ENCODE results near the gene CALB2. TPM values are rescaled to one million over a fixed set of nuclear protein-coding genes. Genes with fewer than 3 reads are reported as not detected.
A peak's percentile ranks its signal among the peaks of the same experiment; 100 is the strongest.
"Not testable (repeated sequence)": the region's sequence is repeated elsewhere in the genome, so short reads cannot be mapped to it uniquely, and the experiment has no call there.

The CALB2 gene
- total RNA-seq = 1.0 TPM

- H3K27me3 ChIP-seq (ENCODE audit: control insufficient read depth in 3 of 3, insufficient read depth in 3 of 3, low read length in 3 of 3) = peaks cover 16 to 31% (median 30%) of the 10 kb centered on the region in 3 donors
- H3K27ac ChIP-seq (ENCODE audit: low read depth, low read length) = no peak within 1 kb of the TSS
- H3K4me3 ChIP-seq (ENCODE audit: low read length in 3 of 3) = peak within 1 kb of the TSS in 2 of 3 donors; percentile 36 to 54
- no peaks in the 10 kb centered on the region for H3K36me3 ChIP-seq (ENCODE audit: control insufficient read depth in 3 of 3, insufficient read depth in 3 of 3, low read length in 3 of 3)
- no peaks in the 10 kb centered on the region for H3K9me3 ChIP-seq (ENCODE audit: control insufficient read depth in 3 of 3, low read length in 3 of 3)
- peak within 1 kb of the TSS in 1 of 3 donors; percentile 25 for H3K9ac ChIP-seq (ENCODE audit: low read depth in 1 of 3, low read length in 3 of 3)
- H3K4me1 ChIP-seq (ENCODE audit: control insufficient read depth in 3 of 3, insufficient read depth in 3 of 3, low read length in 3 of 3) = peaks cover 5 to 11% (median 9%) of the 10 kb centered on the region in 3 donors
These were observed at the start of gene CALB2 for GRCh38 chr16:71358464-71358998. TSS of gene CALB2 (plus strand) at chr16:71358723. CDS start at chr16:71358793, 70 bp downstream.

GRCh38 chr16:71311553-71312158, 46.9 kb upstream of the CALB2 start:
- Histone ChIP-seq H3K9me3 (ENCODE audit: control insufficient read depth in 3 of 3, low read length in 3 of 3) (no peaks in the 10 kb centered on the region), H3K36me3 (ENCODE audit: control insufficient read depth in 3 of 3, insufficient read depth in 3 of 3, low read length in 3 of 3) (no peaks in the 10 kb centered on the region), H3K4me1 (ENCODE audit: control insufficient read depth in 3 of 3, insufficient read depth in 3 of 3, low read length in 3 of 3) (no peaks in the 10 kb centered on the region), H3K4me3 (ENCODE audit: low read length in 3 of 3) (no peak overlapping the region), H3K27me3 (ENCODE audit: control insufficient read depth in 3 of 3, insufficient read depth in 3 of 3, low read length in 3 of 3) (peaks cover 0 to 3% (median 2%) of the 10 kb centered on the region in 3 donors), H3K9ac (ENCODE audit: low read depth in 1 of 3, low read length in 3 of 3) (no peak overlapping the region), H3K27ac (ENCODE audit: low read depth, low read length) (no peak overlapping the region)

- not testable (repeated sequence) for H3K9ac ChIP-seq (ENCODE audit: low read depth in 1 of 3, low read length in 3 of 3); H3K27me3 ChIP-seq (ENCODE audit: control insufficient read depth in 3 of 3, insufficient read depth in 3 of 3, low read length in 3 of 3); H3K36me3 ChIP-seq (ENCODE audit: control insufficient read depth in 3 of 3, insufficient read depth in 3 of 3, low read length in 3 of 3); H3K4me3 ChIP-seq (ENCODE audit: low read length in 3 of 3); H3K9me3 ChIP-seq (ENCODE audit: control insufficient read depth in 3 of 3, low read length in 3 of 3); H3K27ac ChIP-seq (ENCODE audit: low read depth, low read length); H3K4me1 ChIP-seq (ENCODE audit: control insufficient read depth in 3 of 3, insufficient read depth in 3 of 3, low read length in 3 of 3)
These were observed 44.9 kb upstream of the CALB2 start for GRCh38 chr16:71313591-71313990.

GRCh38 chr16:71315269-71315668, 43.3 kb upstream of the CALB2 start:
- no peaks in the 10 kb centered on the region for H3K4me1 ChIP-seq (ENCODE audit: control insufficient read depth in 3 of 3, insufficient read depth in 3 of 3, low read length in 3 of 3)
- H3K9me3 ChIP-seq (ENCODE audit: control insufficient read depth in 3 of 3, low read length in 3 of 3) = no peaks in the 10 kb centered on the region
- no peak overlapping the region for H3K27ac ChIP-seq (ENCODE audit: low read depth, low read length)
- H3K9ac ChIP-seq (ENCODE audit: low read depth in 1 of 3, low read length in 3 of 3) = no peak overlapping the region
- no peak overlapping the region for H3K4me3 ChIP-seq (ENCODE audit: low read length in 3 of 3)
- H3K27me3 ChIP-seq (ENCODE audit: control insufficient read depth in 3 of 3, insufficient read depth in 3 of 3, low read length in 3 of 3) = peaks cover 0 to 3% (median 2%) of the 10 kb centered on the region in 3 donors
- no peaks in the 10 kb centered on the region for H3K36me3 ChIP-seq (ENCODE audit: control insufficient read depth in 3 of 3, insufficient read depth in 3 of 3, low read length in 3 of 3)

DNA sequence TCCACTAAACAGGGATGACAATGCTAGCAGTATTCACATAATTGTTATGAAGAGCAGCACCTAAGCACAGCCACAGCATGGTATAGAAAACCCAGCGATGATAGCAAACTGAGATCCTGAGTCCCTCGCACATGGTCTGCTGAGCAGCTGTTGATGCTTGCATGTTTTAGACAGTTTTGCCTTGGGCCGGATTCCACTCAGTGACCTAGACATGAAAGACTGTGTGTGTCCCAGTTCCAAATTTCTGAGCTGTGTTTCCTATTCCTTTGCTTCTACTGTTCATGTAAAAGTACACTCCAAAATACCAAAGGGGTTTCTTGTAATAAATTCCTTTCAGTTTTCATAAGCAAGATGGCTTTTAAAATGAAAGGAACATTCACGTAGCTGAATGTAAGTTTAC, 38.5 kb upstream of the CALB2 start:
- Histone ChIP-seq H3K4me3 (ENCODE audit: low read length in 3 of 3) (no peak overlapping the region), H3K9ac (ENCODE audit: low read depth in 1 of 3, low read length in 3 of 3) (no peak overlapping the region), H3K27me3 (ENCODE audit: control insufficient read depth in 3 of 3, insufficient read depth in 3 of 3, low read length in 3 of 3) (no peaks in the 10 kb centered on the region), H3K36me3 (ENCODE audit: control insufficient read depth in 3 of 3, insufficient read depth in 3 of 3, low read length in 3 of 3) (no peaks in the 10 kb centered on the region), H3K9me3 (ENCODE audit: control insufficient read depth in 3 of 3, low read length in 3 of 3) (no peaks in the 10 kb centered on the region), H3K4me1 (ENCODE audit: control insufficient read depth in 3 of 3, insufficient read depth in 3 of 3, low read length in 3 of 3) (no peaks in the 10 kb centered on the region), H3K27ac (ENCODE audit: low read depth, low read length) (no peak overlapping the region)

DNA sequence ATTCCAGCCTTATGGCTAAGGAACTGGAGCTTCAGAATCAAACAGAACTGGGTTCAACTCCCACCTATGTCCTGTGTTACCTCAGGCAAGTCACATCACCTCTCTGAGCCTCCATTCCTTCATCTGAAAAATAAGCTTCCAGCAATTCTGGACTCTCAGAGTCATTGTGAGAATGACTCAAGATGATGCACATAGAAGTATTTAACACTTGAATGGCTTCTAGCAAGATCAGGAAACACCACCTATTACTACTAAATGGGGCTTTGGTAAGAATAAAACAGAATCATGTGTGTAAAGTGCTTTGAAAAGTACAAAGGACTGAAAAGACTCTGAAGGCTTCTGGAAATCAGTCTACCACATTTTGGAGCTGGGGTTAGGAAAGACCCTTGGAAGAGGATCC, 30.8 kb upstream of the CALB2 start:
- no peaks in the 10 kb centered on the region for H3K36me3 ChIP-seq (ENCODE audit: control insufficient read depth in 3 of 3, insufficient read depth in 3 of 3, low read length in 3 of 3)
- no peak overlapping the region for H3K4me3 ChIP-seq (ENCODE audit: low read length in 3 of 3)
- H3K27me3 ChIP-seq (ENCODE audit: control insufficient read depth in 3 of 3, insufficient read depth in 3 of 3, low read length in 3 of 3) = no peaks in the 10 kb centered on the region
- no peak overlapping the region for H3K27ac ChIP-seq (ENCODE audit: low read depth, low read length)
- H3K9me3 ChIP-seq (ENCODE audit: control insufficient read depth in 3 of 3, low read length in 3 of 3) = no peaks in the 10 kb centered on the region
- H3K4me1 ChIP-seq (ENCODE audit: control insufficient read depth in 3 of 3, insufficient read depth in 3 of 3, low read length in 3 of 3) = no peaks in the 10 kb centered on the region
- H3K9ac ChIP-seq (ENCODE audit: low read depth in 1 of 3, low read length in 3 of 3) = no peak overlapping the region

- H3K36me3 ChIP-seq (ENCODE audit: control insufficient read depth in 3 of 3, insufficient read depth in 3 of 3, low read length in 3 of 3) = no peaks in the 10 kb centered on the region
These were observed 30.4 kb upstream of the CALB2 start for GRCh38 chr16:71328151-71328550.

GRCh38 chr16:71337631-71338030, 20.9 kb upstream of the CALB2 start:
- Histone ChIP-seq H3K4me1 (ENCODE audit: control insufficient read depth in 3 of 3, insufficient read depth in 3 of 3, low read length in 3 of 3) (no peaks in the 10 kb centered on the region), H3K4me3 (ENCODE audit: low read length in 3 of 3) (no peak overlapping the region), H3K36me3 (ENCODE audit: control insufficient read depth in 3 of 3, insufficient read depth in 3 of 3, low read length in 3 of 3) (no peaks in the 10 kb centered on the region), H3K9ac (ENCODE audit: low read depth in 1 of 3, low read length in 3 of 3) (no peak overlapping the region), H3K27me3 (ENCODE audit: control insufficient read depth in 3 of 3, insufficient read depth in 3 of 3, low read length in 3 of 3) (peaks cover 3 to 6% (median 4%) of the 10 kb centered on the region in 3 donors), H3K9me3 (ENCODE audit: control insufficient read depth in 3 of 3, low read length in 3 of 3) (no peaks in the 10 kb centered on the region), H3K27ac (ENCODE audit: low read depth, low read length) (no peak overlapping the region)

More at GRCh38 chr16:71328151-71328550, 30.4 kb upstream of the CALB2 start:
- Histone ChIP-seq H3K27me3 (ENCODE audit: control insufficient read depth in 3 of 3, insufficient read depth in 3 of 3, low read length in 3 of 3) (no peaks in the 10 kb centered on the region), H3K4me1 (ENCODE audit: control insufficient read depth in 3 of 3, insufficient read depth in 3 of 3, low read length in 3 of 3) (no peaks in the 10 kb centered on the region), H3K27ac (ENCODE audit: low read depth, low read length) (no peak overlapping the region), H3K9ac (ENCODE audit: low read depth in 1 of 3, low read length in 3 of 3) (no peak overlapping the region), H3K9me3 (ENCODE audit: control insufficient read depth in 3 of 3, low read length in 3 of 3) (no peaks in the 10 kb centered on the region), H3K4me3 (ENCODE audit: low read length in 3 of 3) (no peak overlapping the region)

DNA sequence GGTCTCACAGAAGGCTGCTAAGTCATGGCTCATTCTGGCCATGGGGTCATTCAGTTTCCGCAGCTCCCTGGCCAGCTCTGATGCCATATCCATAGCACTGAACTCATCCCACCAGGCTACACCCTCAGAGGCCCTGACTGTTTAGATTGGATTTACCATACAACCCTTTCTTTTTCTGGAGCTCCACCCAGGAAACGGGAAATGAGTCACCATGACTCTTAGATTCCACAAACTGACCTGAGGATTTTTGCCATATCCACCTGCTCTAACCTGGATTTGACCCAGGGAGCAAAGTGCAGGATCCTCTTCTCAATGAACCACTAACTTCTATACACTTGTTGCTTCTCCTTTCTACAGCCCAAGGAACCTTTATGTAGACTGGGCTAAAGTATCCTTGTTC, 20.3 kb upstream of the CALB2 start:
- Histone ChIP-seq H3K9ac (ENCODE audit: low read depth in 1 of 3, low read length in 3 of 3) (no peak overlapping the region), H3K4me3 (ENCODE audit: low read length in 3 of 3) (no peak overlapping the region), H3K36me3 (ENCODE audit: control insufficient read depth in 3 of 3, insufficient read depth in 3 of 3, low read length in 3 of 3) (no peaks in the 10 kb centered on the region), H3K4me1 (ENCODE audit: control insufficient read depth in 3 of 3, insufficient read depth in 3 of 3, low read length in 3 of 3) (no peaks in the 10 kb centered on the region), H3K9me3 (ENCODE audit: control insufficient read depth in 3 of 3, low read length in 3 of 3) (no peaks in the 10 kb centered on the region), H3K27me3 (ENCODE audit: control insufficient read depth in 3 of 3, insufficient read depth in 3 of 3, low read length in 3 of 3) (peaks cover 3 to 6% (median 4%) of the 10 kb centered on the region in 3 donors), H3K27ac (ENCODE audit: low read depth, low read length) (no peak overlapping the region)

DNA sequence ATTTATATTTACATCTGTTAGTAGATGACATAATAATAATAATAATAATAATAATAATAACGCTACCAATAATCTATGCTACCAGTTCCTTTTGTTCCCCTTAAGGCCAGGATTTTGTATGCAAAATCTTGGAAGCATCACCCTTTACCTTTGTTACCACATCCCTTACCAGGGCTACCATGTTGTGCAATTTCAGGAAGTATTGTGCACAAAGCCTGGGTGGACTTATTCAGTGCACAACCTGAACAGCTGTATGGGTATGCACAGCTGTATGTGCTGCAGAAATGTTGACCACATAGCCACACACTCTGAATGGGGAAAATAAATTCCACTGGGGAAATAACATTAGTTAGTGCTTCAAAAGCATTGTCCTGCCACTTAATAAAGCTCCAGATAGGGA, 19.9 kb upstream of the CALB2 start:
- no peak overlapping the region for H3K4me3 ChIP-seq (ENCODE audit: low read length in 3 of 3)
- H3K9ac ChIP-seq (ENCODE audit: low read depth in 1 of 3, low read length in 3 of 3) = no peak overlapping the region
- H3K4me1 ChIP-seq (ENCODE audit: control insufficient read depth in 3 of 3, insufficient read depth in 3 of 3, low read length in 3 of 3) = no peaks in the 10 kb centered on the region
- no peaks in the 10 kb centered on the region for H3K9me3 ChIP-seq (ENCODE audit: control insufficient read depth in 3 of 3, low read length in 3 of 3)
- peaks cover 3 to 6% (median 4%) of the 10 kb centered on the region in 3 donors for H3K27me3 ChIP-seq (ENCODE audit: control insufficient read depth in 3 of 3, insufficient read depth in 3 of 3, low read length in 3 of 3)
- no peak overlapping the region for H3K27ac ChIP-seq (ENCODE audit: low read depth, low read length)
- H3K36me3 ChIP-seq (ENCODE audit: control insufficient read depth in 3 of 3, insufficient read depth in 3 of 3, low read length in 3 of 3) = no peaks in the 10 kb centered on the region

Measured in skeletal muscle tissue (tissue), 4 donors.